ENCODE data around the gene ALDOB.

GRCh38 chr9:101457003-101457402, 21.4 kb upstream of the ALDOB start:
- TF ChIP-seq, protein P1, sequence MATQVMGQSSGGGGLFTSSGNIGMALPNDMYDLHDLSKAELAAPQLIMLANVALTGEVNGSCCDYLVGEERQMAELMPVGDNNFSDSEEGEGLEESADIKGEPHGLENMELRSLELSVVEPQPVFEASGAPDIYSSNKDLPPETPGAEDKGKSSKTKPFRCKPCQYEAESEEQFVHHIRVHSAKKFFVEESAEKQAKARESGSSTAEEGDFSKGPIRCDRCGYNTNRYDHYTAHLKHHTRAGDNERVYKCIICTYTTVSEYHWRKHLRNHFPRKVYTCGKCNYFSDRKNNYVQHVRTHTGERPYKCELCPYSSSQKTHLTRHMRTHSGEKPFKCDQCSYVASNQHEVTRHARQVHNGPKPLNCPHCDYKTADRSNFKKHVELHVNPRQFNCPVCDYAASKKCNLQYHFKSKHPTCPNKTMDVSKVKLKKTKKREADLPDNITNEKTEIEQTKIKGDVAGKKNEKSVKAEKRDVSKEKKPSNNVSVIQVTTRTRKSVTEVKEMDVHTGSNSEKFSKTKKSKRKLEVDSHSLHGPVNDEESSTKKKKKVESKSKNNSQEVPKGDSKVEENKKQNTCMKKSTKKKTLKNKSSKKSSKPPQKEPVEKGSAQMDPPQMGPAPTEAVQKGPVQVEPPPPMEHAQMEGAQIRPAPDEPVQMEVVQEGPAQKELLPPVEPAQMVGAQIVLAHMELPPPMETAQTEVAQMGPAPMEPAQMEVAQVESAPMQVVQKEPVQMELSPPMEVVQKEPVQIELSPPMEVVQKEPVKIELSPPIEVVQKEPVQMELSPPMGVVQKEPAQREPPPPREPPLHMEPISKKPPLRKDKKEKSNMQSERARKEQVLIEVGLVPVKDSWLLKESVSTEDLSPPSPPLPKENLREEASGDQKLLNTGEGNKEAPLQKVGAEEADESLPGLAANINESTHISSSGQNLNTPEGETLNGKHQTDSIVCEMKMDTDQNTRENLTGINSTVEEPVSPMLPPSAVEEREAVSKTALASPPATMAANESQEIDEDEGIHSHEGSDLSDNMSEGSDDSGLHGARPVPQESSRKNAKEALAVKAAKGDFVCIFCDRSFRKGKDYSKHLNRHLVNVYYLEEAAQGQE (IDR thresholded peaks at IDR 0.05; ENCODE audit: insufficient read depth in 1 of 2, low read depth in 2 of 2, low read length in 2 of 2): no peak
- TF ChIP-seq POLR2AphosphoS5 (IDR thresholded peaks at IDR 0.05; ENCODE audit: low read depth, low read length): no peak
